Ramos (cell line): ENCODE measurements around the gene GSTA4.
"Not testable (repeated sequence)": the region's sequence is repeated elsewhere in the genome, so short reads cannot be mapped to it uniquely, and the experiment has no call there.

Experiments
- in situ Hi-C: fragments of 300-500 bp; cut with MboI; formaldehyde crosslinking; loops from one replicate; pipeline ENCODE4 v1.14.3; 2022; ENCODE audit warnings: low sequenced_read_pairs; ENCODE audit not compliant: unreplicated experiment

Gene GSTA4, protein sequence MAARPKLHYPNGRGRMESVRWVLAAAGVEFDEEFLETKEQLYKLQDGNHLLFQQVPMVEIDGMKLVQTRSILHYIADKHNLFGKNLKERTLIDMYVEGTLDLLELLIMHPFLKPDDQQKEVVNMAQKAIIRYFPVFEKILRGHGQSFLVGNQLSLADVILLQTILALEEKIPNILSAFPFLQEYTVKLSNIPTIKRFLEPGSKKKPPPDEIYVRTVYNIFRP

DNA sequence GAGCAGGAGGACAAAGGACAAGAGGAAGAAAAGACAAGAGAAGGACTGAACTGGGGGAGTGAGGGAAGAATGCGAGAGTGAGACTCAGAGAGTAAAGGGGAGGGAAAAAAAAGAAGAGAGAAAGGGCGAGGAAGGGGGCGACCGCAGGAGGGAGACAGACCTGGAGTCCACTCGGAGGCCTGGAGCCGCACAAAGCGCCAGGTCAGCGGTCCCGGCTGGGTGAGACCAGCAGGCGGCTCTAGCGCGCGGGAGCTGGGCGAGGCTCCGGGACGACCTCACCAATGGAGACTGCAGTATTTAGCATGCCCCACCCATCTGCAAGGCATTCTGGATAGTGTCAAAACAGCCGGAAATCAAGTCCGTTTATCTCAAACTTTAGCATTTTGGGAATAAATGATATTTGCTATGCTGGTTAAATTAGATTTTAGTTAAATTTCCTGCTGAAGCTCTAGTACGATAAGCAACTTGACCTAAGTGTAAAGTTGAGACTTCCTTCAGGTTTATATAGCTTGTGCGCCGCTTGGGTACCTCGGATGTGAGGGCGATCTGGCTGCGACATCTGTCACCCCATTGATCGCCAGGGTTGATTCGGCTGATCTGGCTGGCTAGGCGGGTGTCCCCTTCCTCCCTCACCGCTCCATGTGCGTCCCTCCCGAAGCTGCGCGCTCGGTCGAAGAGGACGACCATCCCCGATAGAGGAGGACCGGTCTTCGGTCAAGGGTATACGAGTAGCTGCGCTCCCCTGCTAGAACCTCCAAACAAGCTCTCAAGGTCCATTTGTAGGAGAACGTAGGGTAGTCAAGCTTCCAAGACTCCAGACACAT, at the start of gene GSTA4:
TSS of gene GSTA4 (minus strand) at position 196 of the 824 bp plus-strand sequence. CDS start 1,041 bp downstream, outside the sequence.
- in situ Hi-C loops, result not testable (repeated sequence)

DNA sequence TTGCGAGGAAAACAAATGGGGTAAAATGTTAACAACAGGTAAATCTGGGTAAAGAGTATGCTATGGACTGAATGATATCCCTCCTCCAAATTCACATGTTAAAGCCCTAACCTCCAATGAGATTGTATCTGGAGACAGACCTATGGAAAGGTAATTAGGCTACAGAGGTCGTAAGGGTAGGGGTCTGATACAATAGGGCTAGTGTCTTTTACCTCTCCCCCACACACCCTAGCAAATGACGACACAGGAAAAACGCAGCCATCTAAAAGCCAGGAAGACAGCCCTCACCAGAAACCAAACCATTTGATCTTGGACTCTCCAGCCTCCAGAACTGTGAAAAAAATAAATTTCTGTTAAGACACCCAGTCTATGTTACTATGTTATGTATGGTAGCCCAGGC, 49.5 kb upstream of the GSTA4 start:
- in situ Hi-C loops, result no loop called here

DNA sequence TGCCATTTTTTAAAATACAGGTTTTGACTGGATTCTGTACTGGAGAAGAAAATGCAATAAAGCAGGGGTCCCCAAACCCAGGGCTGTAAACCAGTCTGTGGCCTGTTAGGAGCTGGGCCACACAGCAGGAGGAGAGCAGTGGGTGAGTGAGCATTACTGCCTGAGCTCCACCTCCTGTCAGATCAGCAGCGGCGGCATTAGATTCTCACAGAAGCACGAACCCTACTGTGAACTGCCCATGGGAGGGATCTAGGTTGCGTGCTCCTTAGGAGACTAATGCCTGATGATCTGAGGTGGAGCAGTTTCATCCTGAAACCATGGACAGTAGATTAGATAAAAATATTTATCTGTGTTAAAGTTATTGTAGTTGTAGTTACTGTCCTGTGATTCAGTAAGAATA, 49.0 kb upstream of the GSTA4 start:
- in situ Hi-C loops, result no loop called here

DNA sequence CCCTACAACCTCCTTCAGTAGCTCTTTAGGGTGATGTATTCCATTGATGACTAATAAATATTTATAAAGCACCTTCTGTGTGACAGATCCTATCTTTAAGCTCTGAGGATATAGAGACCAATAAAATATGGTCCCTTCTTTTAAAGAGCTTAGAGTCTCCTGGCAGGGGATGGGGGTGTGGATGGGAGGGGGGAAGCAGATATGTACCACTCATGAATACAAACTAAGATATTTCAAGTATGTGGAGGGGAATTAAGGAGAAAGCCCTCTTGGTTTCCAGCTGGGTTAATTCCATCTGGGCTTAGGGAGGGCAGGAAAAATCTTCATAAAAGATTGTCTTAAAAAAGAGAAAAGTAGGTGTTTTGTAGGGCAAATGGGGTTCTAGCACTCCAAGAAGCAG, 48.5 kb upstream of the GSTA4 start:
- in situ Hi-C loops, result no loop called here

DNA sequence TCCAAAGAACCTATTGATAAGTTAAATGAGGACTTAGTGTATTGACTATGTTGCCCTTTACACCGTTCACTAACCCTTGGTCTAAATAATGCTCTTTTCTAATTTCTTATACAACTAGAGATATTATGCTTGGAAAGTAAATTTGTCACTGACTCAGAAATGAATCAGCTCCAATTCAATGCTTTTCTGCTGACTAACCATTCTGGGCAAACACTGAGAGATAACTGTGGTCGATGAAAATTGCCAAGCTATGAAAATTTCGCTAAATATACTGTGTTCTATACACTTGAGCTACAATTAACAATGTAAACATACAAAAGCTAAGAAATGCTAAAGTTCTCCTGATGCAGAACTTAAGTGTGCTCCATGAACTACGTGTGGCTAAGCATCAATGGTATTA, 47.0 kb upstream of the GSTA4 start:
- in situ Hi-C loops, result no loop called here

DNA sequence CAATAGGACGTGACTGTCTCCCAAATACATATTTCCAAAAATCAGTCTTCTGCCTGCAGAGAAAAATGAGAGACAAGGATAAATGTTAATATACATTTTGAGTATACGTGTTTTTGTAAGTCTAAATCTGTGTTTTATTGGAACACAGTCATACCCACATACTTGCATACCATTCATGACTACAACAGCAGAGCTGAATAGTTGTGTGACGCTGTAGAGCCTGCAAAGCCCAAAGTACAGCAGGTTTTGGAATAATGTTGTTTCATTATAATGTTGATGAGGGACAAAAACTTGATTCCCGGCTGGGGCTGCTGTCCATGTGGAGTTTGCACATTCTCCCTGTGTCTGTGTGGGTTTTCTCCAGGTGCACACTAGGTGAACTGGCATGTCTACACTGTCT, 46.3 kb upstream of the GSTA4 start:
- in situ Hi-C loops, result no loop called here

DNA sequence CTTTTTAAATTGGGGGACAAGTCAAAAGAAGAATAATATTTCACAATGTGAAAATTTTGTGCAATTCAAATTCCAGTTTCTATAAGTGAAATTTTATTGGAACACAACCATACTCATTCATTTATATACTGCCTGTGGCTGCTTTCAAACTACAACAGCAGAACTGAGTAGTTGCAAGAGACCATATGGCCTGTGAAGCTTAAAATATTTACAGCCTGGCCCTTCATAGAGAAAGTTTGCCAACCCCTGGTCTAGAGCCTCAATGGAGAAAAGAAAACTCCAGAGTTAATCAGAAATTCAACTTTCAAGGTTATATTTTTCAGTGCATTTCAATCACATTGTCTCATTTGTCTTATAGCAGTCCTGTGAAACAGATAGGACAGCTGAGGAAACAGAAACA, 43.5 kb upstream of the GSTA4 start:
- in situ Hi-C loops, result no loop called here

DNA sequence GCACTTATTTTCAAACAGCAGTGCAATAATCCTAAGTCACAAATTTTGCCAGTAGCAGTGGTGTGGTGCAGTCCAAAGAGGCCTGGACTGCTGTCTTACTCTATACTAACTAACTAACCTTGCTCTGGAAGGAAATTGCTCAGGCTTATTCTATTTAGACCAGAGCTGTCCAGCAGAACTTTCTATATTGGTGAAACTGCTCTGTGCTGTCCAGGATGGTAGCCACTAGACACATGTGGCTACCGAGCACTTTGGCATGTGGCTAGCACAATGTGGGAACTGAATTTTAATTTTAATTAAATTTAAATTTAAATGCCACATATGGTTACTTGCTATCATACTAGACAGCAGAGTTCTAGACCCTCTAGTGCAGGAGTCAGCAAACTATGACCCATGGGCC, 43.1 kb upstream of the GSTA4 start:
- in situ Hi-C loops, result no loop called here

DNA sequence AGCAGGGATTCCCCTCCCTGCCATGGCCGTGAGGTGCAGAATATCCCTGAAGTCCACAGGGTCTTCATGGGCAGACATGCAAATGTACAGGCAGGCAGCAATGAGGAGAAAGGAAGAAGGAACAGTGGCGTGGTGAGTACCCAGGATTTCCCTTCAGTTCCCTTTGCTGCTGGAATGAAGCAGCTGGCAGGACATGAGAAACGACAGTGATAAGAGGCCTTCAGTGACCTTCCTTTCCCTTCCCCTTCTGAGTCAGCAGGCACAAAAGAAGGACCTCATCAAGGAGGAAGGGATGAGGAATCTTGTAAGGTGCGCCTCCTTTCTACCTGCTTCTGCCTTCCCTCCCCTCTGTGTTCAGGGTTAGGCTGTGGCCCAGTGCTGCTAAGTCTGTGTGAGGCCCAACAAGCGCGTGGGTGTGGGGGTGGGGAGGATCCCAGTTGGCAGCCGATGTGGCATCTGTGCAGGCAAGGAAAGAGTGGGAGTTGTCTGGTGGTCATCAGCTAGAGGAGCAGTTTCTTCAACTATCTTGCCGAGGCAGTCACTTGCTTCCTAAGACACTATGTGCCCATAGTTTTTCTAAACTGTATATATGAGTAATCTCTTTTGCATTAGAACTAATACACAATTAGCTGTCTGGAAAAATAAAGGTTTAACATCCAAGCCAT, 40.6 kb upstream of the GSTA4 start:
- in situ Hi-C loops, result no loop called here

DNA sequence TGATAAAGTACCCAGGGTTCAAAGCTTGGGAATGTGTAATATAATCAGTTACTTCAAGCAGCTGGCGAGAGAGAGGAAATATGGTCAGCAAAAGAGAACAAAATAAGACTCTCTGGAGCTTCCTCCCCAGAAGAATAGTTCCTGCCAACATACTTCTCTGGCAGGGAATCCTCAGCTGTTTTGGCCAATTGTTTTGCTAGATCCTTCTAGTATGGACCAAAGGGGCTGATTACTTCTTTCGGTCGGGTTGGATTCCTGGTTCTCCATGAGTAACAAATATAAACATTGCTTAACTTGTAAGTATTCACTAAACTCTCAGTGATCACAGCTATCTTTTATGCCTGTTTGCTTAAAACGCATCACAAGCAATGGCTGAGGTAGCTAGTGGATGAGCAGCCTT, 38.7 kb upstream of the GSTA4 start:
- in situ Hi-C loops, result no loop called here

DNA sequence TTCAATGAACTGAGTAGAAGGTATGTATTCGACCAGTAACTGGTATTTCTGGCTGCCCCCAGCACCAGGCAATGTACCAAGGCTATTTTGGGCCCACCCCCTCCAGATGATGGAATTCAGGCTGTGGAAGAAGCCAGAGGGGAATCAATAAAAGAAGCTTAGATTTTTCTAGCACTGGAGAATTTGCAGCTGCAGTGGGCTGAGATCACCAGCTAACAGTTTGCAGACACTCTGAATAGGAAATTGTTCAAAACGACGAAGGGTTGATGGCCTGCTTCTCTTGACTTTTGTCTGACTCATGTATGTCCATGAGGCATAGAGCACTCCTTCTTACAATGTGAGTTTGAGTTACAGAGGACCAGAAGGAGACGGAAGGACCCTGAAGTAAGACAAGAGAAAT, 37.8 kb upstream of the GSTA4 start:
- in situ Hi-C loops, result no loop called here

DNA sequence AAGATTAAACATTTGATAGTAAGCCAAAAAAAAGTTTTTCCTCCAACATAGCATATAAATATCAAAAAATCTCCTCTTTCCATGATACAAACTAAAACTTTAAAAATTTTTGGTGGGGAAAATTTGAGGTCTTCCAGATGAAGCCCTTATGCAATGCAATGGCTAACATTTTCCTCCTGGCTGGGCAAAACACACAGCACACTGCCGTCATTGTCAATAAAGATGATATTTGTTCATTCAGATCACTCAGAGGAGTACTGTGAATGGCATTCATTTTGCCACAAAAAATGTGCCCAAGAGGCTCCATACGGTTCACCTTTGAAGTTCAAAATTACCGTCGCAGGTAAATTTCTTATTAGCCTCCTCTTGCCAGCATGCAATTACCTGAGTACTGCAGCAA, 36.2 kb upstream of the GSTA4 start:
- in situ Hi-C loops, result no loop called here

DNA sequence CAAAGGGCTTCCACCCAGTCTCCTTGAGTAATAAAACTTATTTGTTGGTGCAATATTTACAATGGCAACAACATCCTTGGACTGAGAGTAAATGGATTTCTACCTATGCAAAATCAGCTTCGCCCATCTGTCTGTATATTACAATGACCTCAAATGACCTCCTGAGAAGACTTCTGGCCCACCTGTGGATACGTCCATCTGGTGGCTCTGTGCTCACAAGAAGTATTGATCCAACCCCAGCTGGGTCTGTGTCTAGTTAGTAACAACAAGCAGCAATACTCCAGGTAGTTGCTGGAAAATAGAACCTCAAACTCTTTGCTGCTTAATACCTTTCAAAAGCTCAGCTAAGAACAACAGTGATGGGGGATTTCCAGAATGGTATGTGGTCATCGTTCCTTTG, 34.7 kb upstream of the GSTA4 start:
- in situ Hi-C loops, result no loop called here

DNA sequence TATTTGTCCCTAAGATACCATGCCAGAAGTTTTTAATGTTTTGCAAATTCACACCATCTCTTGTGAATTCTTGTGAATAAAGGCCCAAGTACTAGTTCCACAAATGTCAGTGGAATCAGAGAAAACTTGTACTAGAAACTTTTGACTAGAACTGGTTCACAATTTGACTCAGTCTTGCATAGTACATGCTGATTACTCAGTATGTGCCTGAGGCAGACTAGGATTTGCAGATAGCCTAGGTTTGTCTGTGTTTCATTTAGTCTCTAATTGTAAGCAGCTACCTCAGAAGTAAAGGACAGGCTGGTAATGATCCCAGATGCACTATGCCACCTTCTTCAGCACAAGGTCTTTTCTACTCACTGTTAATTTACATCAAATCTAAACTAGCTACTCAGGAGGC, 34.2 kb upstream of the GSTA4 start:
- in situ Hi-C loops, result no loop called here

DNA sequence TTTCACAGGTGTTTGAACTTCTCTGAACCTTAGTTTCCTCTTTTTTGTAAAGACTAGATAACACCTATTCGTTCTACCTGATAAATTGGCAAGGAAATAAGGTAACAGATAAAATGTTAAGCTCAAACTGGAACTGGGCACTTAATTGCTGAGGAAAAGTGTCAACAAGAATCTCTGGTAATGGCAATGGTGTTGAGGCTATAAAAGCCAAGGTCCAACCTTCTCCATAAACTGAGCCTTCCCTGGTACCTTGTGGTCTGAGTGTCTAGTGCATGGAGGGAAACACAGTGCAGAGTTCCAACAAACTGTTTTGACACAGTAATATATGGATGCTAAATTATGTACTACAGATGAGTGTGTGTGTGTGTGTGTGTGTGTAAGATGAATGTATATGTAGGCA, 33.4 kb upstream of the GSTA4 start:
- in situ Hi-C loops, result no loop called here

DNA sequence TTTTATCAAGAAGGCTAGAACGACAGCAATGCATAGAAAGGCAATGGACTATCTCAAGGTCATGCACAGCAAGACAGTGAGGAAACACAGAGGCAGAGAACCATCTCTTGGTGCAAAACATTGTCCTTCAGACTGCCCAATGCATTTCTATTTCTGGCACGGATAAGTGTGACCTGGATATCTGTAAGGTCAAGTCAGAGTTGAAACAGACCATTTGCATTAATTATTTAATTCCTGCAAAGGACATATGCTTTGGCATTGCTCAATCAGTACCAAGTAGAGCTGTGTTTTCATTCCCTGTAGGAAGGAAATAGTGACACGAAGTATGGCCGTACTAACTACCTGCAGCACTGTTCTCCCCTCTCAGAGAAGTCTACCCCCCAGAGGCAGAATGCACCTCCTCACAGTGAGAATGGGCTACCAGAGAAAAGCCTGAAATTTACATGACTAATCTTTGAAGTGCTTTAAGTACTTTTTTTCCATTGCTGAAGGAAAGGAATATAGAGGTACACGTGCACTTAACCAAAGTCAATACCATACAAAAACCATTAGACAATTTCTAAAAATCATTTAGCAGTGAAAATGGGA, 32.1 kb upstream of the GSTA4 start:
- in situ Hi-C loops, result no loop called here

DNA sequence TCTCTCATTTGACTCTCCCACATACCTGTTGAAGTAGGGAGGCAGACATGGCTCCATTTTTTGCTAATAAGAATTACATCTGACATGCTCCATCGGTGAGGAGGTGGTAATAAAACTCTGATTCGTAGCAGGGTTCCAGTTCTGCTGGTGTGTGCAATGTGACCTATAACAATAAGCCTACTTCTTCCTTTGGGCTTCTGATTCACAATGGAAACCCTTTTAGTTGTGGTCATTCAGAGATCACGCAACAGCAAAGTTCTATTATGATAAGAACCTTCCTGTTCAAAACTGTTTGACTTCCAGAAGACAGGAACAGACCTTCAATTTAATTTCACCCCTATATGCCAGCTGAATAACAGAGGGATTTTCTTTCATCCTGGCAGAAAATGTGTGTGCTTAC, 31.4 kb upstream of the GSTA4 start:
- in situ Hi-C loops, result no loop called here

DNA sequence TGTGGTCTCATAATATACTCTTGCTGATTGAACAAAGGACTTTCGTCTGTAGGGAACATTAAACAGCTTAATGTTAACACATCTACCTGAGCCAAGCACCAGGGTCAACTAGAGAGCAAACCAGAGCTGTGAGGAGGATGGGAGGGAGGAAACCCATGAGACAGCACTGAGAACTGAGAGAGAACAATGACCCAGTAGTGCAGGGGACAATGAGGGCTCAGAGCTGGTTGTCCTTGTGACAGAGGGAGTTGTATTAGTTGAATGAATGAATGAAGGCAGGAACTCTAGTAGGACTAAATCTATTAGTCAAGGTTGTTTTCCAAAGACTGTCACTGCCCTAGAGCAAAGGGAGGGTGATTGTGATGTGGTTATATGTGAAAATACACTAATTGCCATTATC, 28.2 kb upstream of the GSTA4 start:
- in situ Hi-C loops, result no loop called here

DNA sequence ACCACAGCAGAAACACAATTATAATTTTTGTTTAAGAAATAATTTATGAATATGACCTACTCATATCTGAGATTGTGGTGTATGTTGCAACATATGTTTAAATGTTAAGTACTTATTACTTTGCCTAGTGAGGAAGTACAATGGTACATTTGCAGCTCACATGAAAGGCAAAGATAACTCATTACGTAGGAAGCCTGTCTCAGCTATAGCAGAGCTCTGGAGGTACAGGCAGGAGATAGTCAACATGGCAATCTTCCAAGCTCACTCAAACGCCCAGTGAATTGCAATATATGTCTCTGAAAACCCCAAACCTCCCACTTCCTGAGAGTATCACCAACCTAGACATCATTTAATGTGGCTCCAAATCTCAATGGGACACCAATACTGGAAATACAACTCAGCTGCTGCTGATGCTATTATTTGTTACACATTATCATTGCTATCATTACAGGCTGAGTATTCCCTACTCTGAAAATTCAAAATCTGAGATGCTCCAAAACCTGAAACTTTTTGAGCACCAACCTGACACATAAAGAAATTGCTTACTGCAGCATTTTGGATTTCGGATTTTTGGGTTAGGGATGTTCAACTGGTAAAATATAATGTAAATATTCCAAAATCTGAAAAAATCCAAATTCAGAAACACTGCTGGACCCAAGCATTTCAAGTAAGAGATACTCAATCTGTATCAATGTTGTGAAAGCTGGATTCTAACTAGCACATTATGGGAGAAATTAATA, 25.1 kb upstream of the GSTA4 start:
- in situ Hi-C loops, result no loop called here

DNA sequence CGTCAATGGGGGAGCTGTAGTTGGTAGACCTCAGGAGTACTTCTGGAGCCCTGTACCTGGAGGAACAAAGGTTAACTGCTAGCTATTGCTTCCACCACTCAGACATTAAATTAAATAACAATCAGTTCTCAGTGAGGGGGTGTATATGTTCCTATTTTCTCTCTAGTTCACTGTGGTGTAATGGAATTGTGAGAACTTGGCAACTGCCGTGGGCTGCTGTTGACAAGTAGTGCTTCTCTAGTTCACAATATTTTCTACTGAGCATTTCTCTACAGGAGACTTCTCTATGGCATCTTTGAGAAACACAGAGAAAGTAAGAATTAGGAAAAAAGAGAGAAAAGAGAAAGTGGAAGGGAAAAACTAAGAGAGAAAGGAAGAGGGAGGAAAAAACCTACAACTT, 23.4 kb upstream of the GSTA4 start:
- in situ Hi-C loops, result no loop called here
